Lower leg skin (tissue), 4 donors: Measurements from ENCODE around the gene LIPC. TPM values are rescaled to one million over a fixed set of nuclear protein-coding genes. Genes with fewer than 3 reads are reported as not detected.

ENCODE experiments used
- DNase-seq, 2 donors: peaks; one replicate each; pipeline ENCODE4 v3.0.0-alpha.2; 2019; ENCODE audit warnings: low spot score in 2 of 2
- H3K4me3 ChIP-seq: fragments of 200-600 bp; sonication (generic); 2 replicates; pipeline ENCODE4 v1.5.1; 2017; ENCODE audit warnings: mild to moderate bottlenecking, low read depth; ENCODE audit not compliant: poor library complexity, severe bottlenecking
- CTCF ChIP-seq, 3 donors: fragments of 450-650 bp; IDR thresholded peaks; one replicate each; pipeline ENCODE4 v1.5.1; 2016; ENCODE audit warnings: antibody characterized with exemption in 3 of 3, mild to moderate bottlenecking in 3 of 3, moderate library complexity in 2 of 3
- POLR2A ChIP-seq, 2 donors: fragments of 450-650 bp; IDR thresholded peaks; one replicate each; pipeline ENCODE4 v1.6.1; 2016 to 2017; ENCODE audit warnings: antibody characterized with exemption in 2 of 2, mild to moderate bottlenecking in 1 of 2, moderate library complexity in 1 of 2
- WGBS, 2 donors: methylation state at CpG; one replicate each; pipeline ENCODE4 v1.1.5; 2018; 5-methylcytosine and 5-hydroxymethylcytosine counted together
- intact Hi-C: fragments of 100-400 bp; cut with DNase I; formaldehyde crosslinking; loops from one replicate; pipeline ENCODE4 v1.15.0; 2023; ENCODE audit warnings: low total_unique reads
- total RNA-seq, 4 donors: library from RNA; depleted of rRNA; stranded (reverse); fragments of >200 nt; gene quantifications; one replicate each; pipeline ENCODE4 v1.1.0, GENCODE V29; 2016

LIPC gene
- total RNA-seq, 4 donors from 2014 or later = 0.13 to 0.71 TPM; not detected in 2

- DNase-seq = no peak
- TF ChIP-seq CTCF (IDR thresholded peaks at IDR 0.05) (no peak), POLR2A (IDR thresholded peaks at IDR 0.05) (no peak)
- no peak overlapping the region for H3K4me3 ChIP-seq
- WGBS, 2 donors = 60 to 65% methylated on average over 2 of the region's 2 CpGs
- intact Hi-C loops = no loop called here
These were observed 44.7 kb upstream of the LIPC start for GRCh38 chr15:58387130-58387529.

DNA sequence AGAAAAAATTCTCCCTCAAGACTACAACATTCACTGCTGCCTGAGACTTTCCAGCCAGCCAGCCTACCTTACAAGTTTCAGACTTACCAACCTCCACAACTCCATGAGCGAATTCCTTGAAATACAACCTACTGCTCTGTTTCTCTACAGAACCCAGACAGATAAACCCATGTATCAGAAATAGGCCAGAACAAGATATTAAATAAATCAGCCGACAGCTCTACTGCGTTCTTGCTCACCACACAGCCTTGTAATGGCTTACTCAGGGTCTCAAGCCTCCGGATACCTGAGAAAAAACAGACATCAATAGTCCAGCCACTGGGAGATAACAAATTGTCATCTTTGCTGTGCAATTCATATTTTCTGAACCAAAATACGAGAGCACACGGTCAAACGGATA is 43.6 kb upstream of the LIPC start:
- DNase-seq = no peak
- H3K4me3 ChIP-seq = no peak overlapping the region
- no peak for TF ChIP-seq POLR2A (IDR thresholded peaks at IDR 0.05)
- intact Hi-C loops = no loop called here
- WGBS, 2 donors = 87 to 97% methylated on average over 7 of the region's 7 CpGs

- no peak overlapping the region for H3K4me3 ChIP-seq
- DNase-seq = no peak
- WGBS, 2 donors = 80 to 81% methylated on average over 3 of the region's 3 CpGs
- TF ChIP-seq CTCF (IDR thresholded peaks at IDR 0.05) (no peak), POLR2A (IDR thresholded peaks at IDR 0.05) (no peak)
- intact Hi-C loops = no loop called here
These were observed 41.7 kb upstream of the LIPC start for GRCh38 chr15:58390118-58390517.

- no peak for DNase-seq
- H3K4me3 ChIP-seq = no peak overlapping the region
- intact Hi-C loops = no loop called here
- TF ChIP-seq CTCF (IDR thresholded peaks at IDR 0.05) (no peak), POLR2A (IDR thresholded peaks at IDR 0.05) (no peak)
- 81% methylated on average over 5 of the region's 5 CpGs for WGBS, 2 donors
These were observed 41.1 kb upstream of the LIPC start for GRCh38 chr15:58390655-58391054.

- no peak for DNase-seq
- H3K4me3 ChIP-seq = no peak overlapping the region
- TF ChIP-seq POLR2A (IDR thresholded peaks at IDR 0.05) (no peak), CTCF (IDR thresholded peaks at IDR 0.05) (no peak)
- intact Hi-C loops = no loop called here
- 87 to 92% methylated on average over 6 of the region's 6 CpGs for WGBS, 2 donors
These were observed 40.7 kb upstream of the LIPC start for GRCh38 chr15:58391088-58391487.

DNA sequence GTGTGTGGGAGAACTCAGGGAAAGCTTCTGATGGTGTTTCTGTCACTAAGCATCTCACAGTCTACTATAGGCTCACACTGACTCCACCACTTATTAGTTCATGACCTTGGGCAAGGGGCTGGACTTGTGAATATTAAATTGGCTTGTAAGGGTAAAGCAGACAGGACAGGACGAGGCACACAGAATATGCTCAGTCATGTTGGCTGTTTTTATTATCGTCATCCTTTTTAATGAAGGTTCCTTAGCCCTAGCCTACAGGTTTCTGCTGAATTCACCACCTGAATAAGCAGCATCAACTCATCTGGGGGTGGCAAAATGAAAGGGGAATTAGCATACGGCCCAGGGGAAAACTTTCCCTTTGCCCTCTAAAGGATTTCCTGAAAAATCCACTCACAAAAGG is 39.6 kb upstream of the LIPC start:
- H3K4me3 ChIP-seq = no peak overlapping the region
- no peak for TF ChIP-seq POLR2A (IDR thresholded peaks at IDR 0.05)
- TF ChIP-seq CTCF (IDR thresholded peaks at IDR 0.05) = no peak
- WGBS, 2 donors = 53 to 55% methylated on average over 3 of the region's 3 CpGs
- intact Hi-C loops = no loop called here
- DNase-seq = no peak
